Caco-2 (cell line): Measurements from ENCODE around the gene CYS1. TPM values are rescaled to one million over a fixed set of nuclear protein-coding genes. Genes with fewer than 3 reads are reported as not detected.

ENCODE experiments used
- BruUV-seq: library from RNA; stranded (reverse); fragments of 400-500 nt; replicated peaks from 2 replicates; lab custom pipeline; 2021; lab: Mats Ljungman, UMichigan
- CTCF ChIA-PET: fragments of 300-600 bp; sonication (Branson Sonifier 250); formaldehyde crosslinking; loops from one replicate; lab custom pipeline; 2022; ENCODE audit warnings: antibody characterized with exemption; lab: Charles Lee
- POLR2A ChIA-PET: fragments of 300-600 bp; sonication (Branson Sonifier 250); formaldehyde crosslinking; loops from one replicate; lab custom pipeline; 2022; ENCODE audit warnings: antibody characterized with exemption; lab: Charles Lee
- DNase-seq, 2 experiments: peaks; one replicate each; pipeline versions ENCODE4 v3.0.0 to v3.0.0-alpha.2; 2020 to 2022
- H3K27me3 ChIP-seq: replicated peaks from 2 replicates; pipeline ENCODE4 v1.6.0; 2011; ENCODE audit warnings: low read length; ENCODE audit not compliant: control insufficient read depth, insufficient read depth
- H3K36me3 ChIP-seq: 2 replicates; pipeline ENCODE4 v1.5.1; 2011; ENCODE audit warnings: low read length; ENCODE audit not compliant: control insufficient read depth, insufficient read depth
- H3K4me1 ChIP-seq: fragments of 250-450 bp; sonication (Bioruptor Pico); 2 replicates; pipeline ENCODE4 v1.5.1; 2020; ENCODE audit warnings: mild to moderate bottlenecking
- H3K4me3 ChIP-seq: 2 replicates; pipeline ENCODE4 v1.5.1; 2011; ENCODE audit warnings: low read depth, mild to moderate bottlenecking, control low read depth, low read length
- H3K9me3 ChIP-seq: fragments of 250-450 bp; sonication (Bioruptor Pico); 2 replicates; pipeline ENCODE4 v1.5.1; 2020; ENCODE audit warnings: mild to moderate bottlenecking, moderate library complexity
- H3K27ac Mint-ChIP-seq: one replicate; pipeline ENCODE4 v1.8.0; 2022; ENCODE audit warnings: mixed read lengths; ENCODE audit not compliant: unreplicated experiment
- H3K27me3 Mint-ChIP-seq: one replicate; pipeline ENCODE4 v1.8.0; 2022; ENCODE audit warnings: mixed read lengths; ENCODE audit not compliant: insufficient read depth, unreplicated experiment
- H3K36me3 Mint-ChIP-seq: one replicate; pipeline ENCODE4 v1.8.0; 2022; ENCODE audit warnings: mild to moderate bottlenecking, mixed read lengths; ENCODE audit not compliant: insufficient read depth, unreplicated experiment
- H3K4me1 Mint-ChIP-seq: one replicate; pipeline ENCODE4 v1.8.0; 2022; ENCODE audit warnings: low read depth, mixed read lengths; ENCODE audit not compliant: unreplicated experiment
- H3K4me3 Mint-ChIP-seq: one replicate; pipeline ENCODE4 v1.8.0; 2022; ENCODE audit warnings: mild to moderate bottlenecking, moderate library complexity, mixed read lengths; ENCODE audit not compliant: unreplicated experiment
- H3K9me3 Mint-ChIP-seq: one replicate; pipeline ENCODE4 v1.8.0; 2022; ENCODE audit warnings: mixed read lengths; ENCODE audit not compliant: unreplicated experiment
- intact Hi-C: fragments of 100-400 bp; cut with micrococcal nuclease; formaldehyde crosslinking; loops from one replicate; pipeline ENCODE4 v1.10.0; 2022; ENCODE audit not compliant: unreplicated experiment
- total RNA-seq: library from RNA; stranded (reverse); gene quantifications from 2 replicates; pipeline ENCODE4 v1.2.3, GENCODE V29; 2022
- TF ChIP-seq, protein P1 (sequence below), 2 experiments: fragments of 200-600 bp in 1 of 2; IDR thresholded peaks; 1 replicate in 1 of 2; 2 replicates in 1 of 2; pipeline versions ENCODE4 v1.5.1 to v1.8.0; 2011 to 2022; ENCODE audit warnings: antibody characterized with exemption in 1 of 2, control low read depth in 1 of 2, inconsistent platforms in 1 of 2, low read depth in 1 of 2, low read length in 1 of 2, mild to moderate bottlenecking in 1 of 2, moderate library complexity in 1 of 2; ENCODE audit not compliant: insufficient read depth in 1 of 2, severe bottlenecking in 1 of 2, unreplicated experiment in 1 of 2

The CYS1 gene
- total RNA-seq, 1 experiment from 2014 or later, result 1.4 TPM

DNA sequence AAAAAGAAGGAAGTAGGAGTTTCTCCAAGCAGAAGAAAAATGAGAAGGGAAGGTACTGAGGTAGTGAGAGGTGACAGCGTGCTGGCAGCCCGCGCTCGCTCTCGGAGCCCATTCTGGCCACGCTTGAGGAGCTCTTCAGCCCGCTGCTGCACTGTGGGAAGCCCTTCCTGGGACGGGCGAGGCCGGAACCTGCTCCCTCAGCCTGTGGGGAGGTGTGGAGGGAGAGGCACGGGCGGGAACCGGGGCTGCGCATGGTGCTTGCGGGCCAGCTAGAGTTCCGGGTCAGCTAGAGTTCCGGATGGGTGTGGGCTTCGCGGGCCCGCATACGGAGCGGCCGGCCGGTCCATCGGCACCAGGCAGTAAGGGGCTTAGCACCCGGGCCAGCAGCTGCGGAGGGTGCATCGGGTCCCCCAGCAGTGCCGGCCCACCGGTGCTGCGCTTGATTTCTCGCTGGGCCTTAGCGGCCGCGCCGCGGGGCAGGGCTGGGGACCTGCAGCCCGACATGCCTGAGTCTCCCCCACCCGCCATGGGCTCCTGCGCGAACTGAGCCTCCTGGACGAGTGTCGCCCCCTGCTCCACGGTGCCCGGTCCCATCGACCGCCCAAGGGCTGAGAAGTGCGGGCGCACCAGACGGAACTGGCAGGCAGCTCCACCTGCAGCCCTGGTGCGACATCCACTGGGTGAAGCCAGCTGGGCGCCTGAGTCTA is 11.1 kb upstream of the CYS1 start:
- Mint-ChIP-seq H3K4me3 (no peak overlapping the region), H3K9me3 (no peaks in the 10 kb centered on the region), H3K4me1 (no peaks in the 10 kb centered on the region), H3K27me3 (no peaks in the 10 kb centered on the region), H3K36me3 (no peaks in the 10 kb centered on the region), H3K27ac (no peak overlapping the region)
- no peaks in the 10 kb centered on the region for H3K27me3 ChIP-seq
- H3K9me3 ChIP-seq, result no peaks in the 10 kb centered on the region; the same call in 1 of the 2 replicates
- intact Hi-C loops, result no loop called here
- H3K36me3 ChIP-seq, result no peaks in the 10 kb centered on the region
- no peak overlapping the region for H3K4me3 ChIP-seq
- no peaks in the 10 kb centered on the region for H3K4me1 ChIP-seq
- no TSS peak for BruUV-seq
- TF ChIP-seq, protein P1, sequence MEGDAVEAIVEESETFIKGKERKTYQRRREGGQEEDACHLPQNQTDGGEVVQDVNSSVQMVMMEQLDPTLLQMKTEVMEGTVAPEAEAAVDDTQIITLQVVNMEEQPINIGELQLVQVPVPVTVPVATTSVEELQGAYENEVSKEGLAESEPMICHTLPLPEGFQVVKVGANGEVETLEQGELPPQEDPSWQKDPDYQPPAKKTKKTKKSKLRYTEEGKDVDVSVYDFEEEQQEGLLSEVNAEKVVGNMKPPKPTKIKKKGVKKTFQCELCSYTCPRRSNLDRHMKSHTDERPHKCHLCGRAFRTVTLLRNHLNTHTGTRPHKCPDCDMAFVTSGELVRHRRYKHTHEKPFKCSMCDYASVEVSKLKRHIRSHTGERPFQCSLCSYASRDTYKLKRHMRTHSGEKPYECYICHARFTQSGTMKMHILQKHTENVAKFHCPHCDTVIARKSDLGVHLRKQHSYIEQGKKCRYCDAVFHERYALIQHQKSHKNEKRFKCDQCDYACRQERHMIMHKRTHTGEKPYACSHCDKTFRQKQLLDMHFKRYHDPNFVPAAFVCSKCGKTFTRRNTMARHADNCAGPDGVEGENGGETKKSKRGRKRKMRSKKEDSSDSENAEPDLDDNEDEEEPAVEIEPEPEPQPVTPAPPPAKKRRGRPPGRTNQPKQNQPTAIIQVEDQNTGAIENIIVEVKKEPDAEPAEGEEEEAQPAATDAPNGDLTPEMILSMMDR (IDR thresholded peaks at IDR 0.05; ENCODE audit: insufficient read depth in 1 of 2, low read depth in 1 of 2, low read length in 1 of 2, severe bottlenecking in 1 of 2, unreplicated experiment in 1 of 2), result no peak
- CTCF ChIA-PET, result interaction anchor here (1.1 to 3.0 kb wide), 3 partner anchors 12 to 19 kb away, joined by 4 to 12 read pairs (median 5); partner anchors contain the start of gene CYS1
- POLR2A ChIA-PET, result no interaction called here
- no peak for DNase-seq

DNA sequence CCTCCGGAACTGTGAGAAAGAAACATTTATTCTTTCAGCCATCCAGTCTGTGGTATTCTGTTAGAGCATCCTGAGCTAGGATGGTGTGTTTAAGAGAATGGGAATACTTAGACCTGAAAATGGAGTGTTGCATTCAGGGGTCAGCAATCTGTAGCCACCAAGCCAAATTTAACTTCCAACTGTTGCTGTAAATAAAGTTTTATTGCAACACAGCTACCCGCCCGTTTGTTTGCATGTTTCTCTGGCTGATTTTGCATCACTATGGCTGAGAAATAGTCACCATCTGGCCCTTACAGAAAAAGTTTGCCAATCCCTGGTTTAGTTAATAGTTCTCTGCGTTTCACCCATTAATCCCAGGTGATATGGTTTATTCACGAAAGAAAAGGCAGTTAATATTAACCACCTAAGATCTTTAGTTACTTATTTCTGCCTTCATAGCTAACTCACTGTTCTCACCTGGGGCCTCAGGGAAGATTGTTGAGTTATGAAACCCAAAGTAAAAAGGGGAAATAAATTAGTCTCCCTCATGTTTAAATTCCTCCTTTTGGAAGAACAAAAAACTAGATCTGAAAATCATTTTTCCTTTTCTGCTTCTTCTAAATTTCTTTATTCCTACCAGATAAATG is 9.5 kb upstream of the CYS1 start:
- Histone ChIP-seq H3K9me3 (no peaks in the 10 kb centered on the region; the same call in 1 of the 2 replicates), H3K36me3 (no peaks in the 10 kb centered on the region), H3K27me3 (no peaks in the 10 kb centered on the region), H3K4me3 (no peak overlapping the region), H3K4me1 (no peaks in the 10 kb centered on the region)
- H3K27me3 Mint-ChIP-seq, result no peaks in the 10 kb centered on the region
- H3K4me1 Mint-ChIP-seq, result no peaks in the 10 kb centered on the region
- H3K9me3 Mint-ChIP-seq, result no peaks in the 10 kb centered on the region
- no peak for DNase-seq
- BruUV-seq, result no TSS peak
- TF ChIP-seq, protein P1 (IDR thresholded peaks at IDR 0.05; ENCODE audit: insufficient read depth in 1 of 2, low read depth in 1 of 2, low read length in 1 of 2, severe bottlenecking in 1 of 2, unreplicated experiment in 1 of 2), result no peak
- no peaks in the 10 kb centered on the region for H3K36me3 Mint-ChIP-seq
- no peak overlapping the region for H3K4me3 Mint-ChIP-seq
- intact Hi-C loops, result no loop called here
- CTCF ChIA-PET, result interaction anchor here (3.0 kb wide), 1 partner anchor 17 kb away, joined by 12 read pairs; no protein-coding TSS in a partner anchor
- H3K27ac Mint-ChIP-seq, result no peak overlapping the region
- POLR2A ChIA-PET, result no interaction called here

DNA sequence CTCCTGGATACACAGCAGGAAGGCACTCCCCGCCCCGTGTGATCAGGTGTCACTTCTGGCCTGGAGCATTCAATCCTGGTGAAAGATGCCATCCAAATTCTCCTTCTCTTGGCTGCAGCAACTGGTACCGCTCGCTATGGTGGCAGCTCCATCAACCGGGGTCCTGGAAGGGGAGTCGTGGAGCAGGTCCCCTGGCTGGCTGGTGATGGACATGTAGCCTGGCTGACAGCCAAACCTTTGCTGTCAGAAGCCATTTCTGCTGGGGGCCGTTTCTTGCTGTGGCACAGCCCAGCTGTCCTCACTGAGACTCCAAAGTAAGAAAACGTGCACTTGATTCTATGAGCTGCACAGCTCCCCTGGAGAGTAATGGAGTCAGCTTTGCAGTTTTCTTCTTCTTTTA is 7.1 kb upstream of the CYS1 start:
- Mint-ChIP-seq H3K9me3 (no peaks in the 10 kb centered on the region), H3K4me3 (no peak overlapping the region), H3K27ac (no peak overlapping the region), H3K27me3 (peaks cover 4% of the 10 kb centered on the region), H3K4me1 (peaks cover 7% of the 10 kb centered on the region), H3K36me3 (no peaks in the 10 kb centered on the region)
- intact Hi-C loops, result no loop called here
- Histone ChIP-seq H3K36me3 (no peaks in the 10 kb centered on the region), H3K4me3 (no peak overlapping the region), H3K4me1 (peaks cover 8% of the 10 kb centered on the region; the same call in 1 of the 2 replicates), H3K9me3 (no peaks in the 10 kb centered on the region; the same call in 1 of the 2 replicates), H3K27me3 (no peaks in the 10 kb centered on the region)
- POLR2A ChIA-PET, result no interaction called here
- no TSS peak for BruUV-seq
- CTCF ChIA-PET, result interaction anchor here (0.9 to 1.8 kb wide), 2 partner anchors 10 to 15 kb away, joined by 3 to 12 read pairs; no protein-coding TSS in a partner anchor
- TF ChIP-seq, protein P1 (IDR thresholded peaks at IDR 0.05; ENCODE audit: insufficient read depth in 1 of 2, low read depth in 1 of 2, low read length in 1 of 2, severe bottlenecking in 1 of 2, unreplicated experiment in 1 of 2), result no peak
- DNase-seq, result no peak
